Activated gamma-delta T cell (primary cell): Measurements from ENCODE around the gene HPGDS.
"Not testable (repeated sequence)": the region's sequence is repeated elsewhere in the genome, so short reads cannot be mapped to it uniquely, and the experiment has no call there.

Source experiments
- DNase-seq: peaks from one replicate; lab custom pipeline; 2025; lab: John Stamatoyannopoulos, UW
- total RNA-seq, 2 donors: gene quantifications; one replicate each; lab custom pipeline; 2026; lab: John Stamatoyannopoulos, UW

The HPGDS gene
- 0.41 to 7.7 reads per million in 2 donors for total RNA-seq

DNA sequence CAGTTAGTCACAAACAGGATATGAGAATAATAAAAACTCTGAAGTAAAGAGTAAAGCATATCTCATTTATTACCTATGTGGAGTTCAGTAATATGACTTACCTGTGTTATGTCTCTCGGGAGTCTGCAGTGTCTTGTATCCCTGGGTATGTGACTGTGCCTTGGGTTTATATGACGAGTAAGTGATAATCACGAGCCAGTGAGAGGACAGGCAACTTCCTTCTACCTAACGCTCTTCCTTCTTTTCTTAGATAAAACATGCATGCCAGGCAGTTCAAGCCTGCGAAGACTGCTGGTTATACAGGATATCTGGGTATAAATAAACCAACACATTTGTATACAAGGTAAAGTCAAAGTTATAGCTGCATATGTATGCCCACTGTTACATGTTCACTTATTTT is at the start of gene HPGDS:
HPGDS (minus strand) TSS at position 143 of the 400 bp plus-strand sequence. CDS start 8,207 bp downstream, outside the sequence.
- no peak for DNase-seq

DNA sequence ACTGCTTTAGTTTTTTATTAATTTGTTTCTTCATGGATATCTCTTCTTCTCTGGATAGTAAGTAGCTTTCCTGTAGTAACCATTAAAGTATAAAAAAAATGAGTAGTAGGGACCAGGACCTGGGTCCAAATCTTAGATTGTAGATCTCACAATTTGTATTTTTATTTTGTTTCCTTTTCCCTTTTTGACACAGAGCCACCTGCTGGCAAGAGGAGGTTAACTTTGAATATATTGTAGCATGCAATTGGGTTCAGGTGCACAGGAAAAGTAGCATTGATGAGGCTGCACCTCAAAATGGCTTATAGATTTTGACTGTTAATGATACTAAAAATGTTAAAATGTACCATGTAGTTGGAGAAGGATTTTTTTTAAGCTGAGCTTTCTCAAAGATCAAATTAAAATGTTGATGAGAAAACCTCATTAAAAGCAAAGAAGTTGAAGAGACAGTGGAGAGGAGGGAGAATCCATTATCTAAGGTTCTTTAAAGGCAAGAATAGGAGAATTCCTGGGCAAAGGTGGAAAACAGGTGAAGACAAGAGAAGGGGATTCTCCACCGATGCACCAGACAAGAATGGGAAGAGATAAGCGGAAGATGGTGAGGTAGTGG is 48.3 kb upstream of the HPGDS start:
- no peak for DNase-seq

DNA sequence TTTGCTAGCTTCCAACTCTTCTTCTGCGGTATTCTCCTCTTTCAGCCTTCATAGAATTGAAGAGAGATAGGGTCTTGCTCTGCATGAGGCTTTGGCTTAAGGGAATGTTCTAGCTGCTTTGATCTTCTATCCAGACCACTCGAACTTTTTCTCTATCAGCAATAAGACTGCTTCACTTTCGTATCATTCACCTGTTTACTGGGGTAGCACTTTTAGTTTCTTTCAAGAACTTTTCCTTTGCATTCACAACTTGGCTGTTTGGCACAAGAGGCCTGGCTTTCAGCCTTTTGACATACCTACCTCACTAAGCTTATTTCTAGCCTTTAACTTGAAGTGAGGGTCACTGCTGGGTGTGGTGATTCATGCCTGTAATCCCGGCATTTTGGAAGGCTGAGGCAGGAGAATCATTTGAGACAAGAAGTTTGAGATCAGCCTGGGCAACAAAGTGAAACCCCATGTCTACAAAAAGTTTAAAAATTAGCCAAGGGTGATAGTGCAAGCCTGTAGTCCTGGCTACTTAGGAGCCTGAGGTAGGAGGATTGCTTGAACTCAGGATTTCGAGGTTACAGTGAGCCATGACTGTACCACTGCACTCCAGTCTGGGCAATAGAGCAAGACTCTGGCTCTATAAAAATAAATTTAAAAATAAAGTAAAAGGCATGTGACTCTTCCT is 47.1 kb upstream of the HPGDS start:
- DNase-seq = no peak

DNA sequence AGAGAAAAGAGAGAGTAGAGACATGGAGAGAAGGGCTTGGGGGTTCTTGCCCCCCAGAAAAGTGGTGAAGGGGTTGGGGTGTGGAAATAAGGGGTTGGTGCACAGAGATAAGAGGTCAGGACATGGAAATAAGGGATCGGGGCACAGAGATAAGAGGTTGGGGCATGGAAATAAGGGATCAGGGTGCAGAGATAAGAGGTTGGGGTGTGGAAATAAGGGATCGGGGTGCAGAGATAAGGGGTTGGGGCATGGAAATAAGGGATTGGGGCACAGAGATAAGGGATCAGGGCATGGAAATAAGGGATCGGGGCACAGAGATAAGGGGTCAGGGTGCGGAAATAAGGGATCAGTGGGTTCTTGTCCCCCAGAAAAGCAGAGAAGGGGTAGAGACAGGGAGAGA is 45.3 kb upstream of the HPGDS start:
- not testable (repeated sequence) for DNase-seq

DNA sequence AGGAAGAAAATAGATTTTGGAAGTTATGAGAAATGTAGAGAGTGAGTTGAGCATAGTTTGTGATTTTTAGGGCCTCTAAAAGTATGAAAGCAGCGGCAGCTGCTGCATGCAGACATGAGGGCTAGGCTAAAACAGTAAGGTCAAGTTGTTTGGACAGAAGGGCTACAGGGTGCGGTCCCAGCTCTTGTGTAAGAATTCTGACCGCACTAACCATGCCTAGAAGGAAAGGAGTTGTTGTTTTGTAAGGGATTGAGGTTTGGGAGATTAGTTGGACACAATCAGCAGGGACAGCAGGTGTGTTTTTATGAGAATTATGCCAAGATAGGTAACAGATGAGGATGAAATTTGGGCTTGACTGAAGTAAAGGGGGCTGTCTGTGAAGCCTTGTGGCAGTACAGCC is 42.8 kb upstream of the HPGDS start:
- not testable (repeated sequence) for DNase-seq

DNA sequence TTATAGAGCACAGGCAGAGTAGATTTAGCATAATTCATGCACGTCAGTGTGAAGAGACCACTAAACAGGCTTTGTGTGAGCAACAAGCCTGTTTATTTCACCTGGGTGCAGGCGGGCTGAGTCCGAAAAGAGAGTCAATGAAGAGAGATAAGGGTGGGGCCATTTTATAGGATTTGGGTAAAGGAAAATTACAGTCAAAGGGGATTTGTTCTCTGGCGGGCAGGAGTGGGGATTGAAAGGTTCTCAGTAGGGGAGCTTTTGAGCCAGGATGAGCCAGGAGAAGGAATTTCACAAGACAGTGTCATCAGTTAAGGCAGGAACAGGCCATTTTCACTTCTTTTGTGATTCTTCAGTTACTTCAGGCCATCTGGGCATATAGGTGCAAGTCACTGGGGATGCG is 40.3 kb upstream of the HPGDS start:
- DNase-seq = not testable (repeated sequence)

DNA sequence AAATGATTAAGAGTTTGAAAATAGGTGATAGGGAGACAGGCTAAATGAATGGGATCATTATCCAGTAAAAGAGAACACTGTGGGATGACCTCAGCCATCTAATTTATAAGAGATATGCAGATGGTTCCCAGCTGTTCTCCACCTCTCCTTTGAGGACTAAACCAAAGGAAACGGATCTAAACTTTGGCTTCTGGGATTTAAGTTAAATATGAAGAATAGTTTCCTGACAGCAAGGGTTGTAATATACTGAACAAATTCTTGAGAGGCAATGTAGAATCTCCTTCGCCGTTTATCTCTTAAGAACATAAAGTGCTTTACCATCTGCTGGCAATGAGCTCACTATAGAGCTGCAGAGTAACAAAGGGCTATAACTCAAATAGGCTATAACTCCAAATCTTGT is 35.4 kb upstream of the HPGDS start:
- no peak for DNase-seq

DNA sequence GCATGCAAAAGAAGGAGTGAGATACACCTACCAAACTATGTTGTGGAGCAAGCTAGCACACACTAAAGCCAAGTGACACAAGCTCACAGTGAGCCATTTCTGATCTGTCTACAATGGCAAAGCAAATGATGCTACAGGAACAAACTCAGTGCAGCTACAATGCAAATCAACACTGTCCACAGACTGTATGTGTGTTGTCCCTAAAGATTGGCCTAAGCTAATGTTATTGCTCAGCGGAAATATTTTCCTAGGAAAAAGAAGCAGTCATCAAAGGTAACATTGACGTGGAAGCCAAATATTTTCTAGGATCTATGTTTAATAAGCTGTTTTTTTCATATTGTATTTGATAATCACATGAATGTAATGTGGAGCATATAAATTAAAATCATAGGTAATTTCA is 34.7 kb upstream of the HPGDS start:
- DNase-seq = no peak

DNA sequence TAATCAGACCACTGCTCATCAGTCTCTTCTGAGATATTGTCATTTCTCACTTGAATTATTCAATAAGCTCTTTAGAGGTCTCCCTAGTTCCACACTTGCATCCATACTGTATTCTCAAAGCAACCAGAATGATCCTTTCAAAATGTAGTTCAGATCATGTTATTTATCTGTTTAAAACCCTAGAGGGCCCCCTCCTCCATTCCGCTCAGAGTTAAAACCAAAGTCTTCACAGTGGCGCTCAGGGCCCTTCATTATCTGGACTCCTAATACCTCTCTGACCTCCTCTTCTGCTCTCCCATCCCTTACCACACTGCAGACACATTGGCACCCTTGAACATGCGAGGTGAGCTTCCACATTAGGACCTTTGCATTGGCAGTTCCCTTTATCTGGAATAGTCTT is 32.7 kb upstream of the HPGDS start:
- DNase-seq = no peak

DNA sequence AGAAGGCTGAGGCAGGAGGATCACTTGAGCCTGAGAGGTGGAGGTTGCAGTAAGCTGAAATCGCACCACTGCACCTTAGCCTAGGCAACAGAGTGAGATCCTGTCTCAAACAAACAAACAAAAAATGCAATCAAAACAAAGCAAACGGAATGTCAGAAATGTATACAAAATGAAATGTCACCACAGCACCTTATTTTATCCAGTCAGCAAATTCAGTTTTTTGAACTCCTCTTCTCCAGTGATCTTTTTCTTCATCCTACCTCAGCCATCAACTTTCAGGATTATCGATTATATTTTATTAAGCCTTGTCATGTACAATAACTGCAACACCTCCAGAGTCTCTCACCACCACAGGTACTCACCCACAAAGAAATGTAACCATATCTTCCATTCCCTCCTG is 31.1 kb upstream of the HPGDS start:
- no peak for DNase-seq

DNA sequence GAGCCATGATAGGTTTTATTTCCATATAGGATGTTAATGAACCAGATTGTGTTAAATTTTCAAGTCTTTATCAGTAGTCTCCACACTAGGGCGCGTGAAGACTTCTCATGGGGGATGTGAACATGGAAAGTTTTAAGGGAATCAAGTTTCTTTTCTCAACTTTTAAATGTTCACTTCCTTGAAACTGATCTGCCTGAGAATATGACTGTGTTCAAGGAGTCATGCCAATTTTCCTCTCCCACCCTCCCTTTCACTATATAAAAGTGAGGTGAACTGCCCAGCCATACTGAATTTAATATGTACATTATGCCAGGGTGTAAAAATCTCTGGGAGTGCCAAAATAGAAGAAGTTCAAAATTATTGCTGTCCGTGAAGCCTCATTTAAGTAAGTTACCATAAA is 30.4 kb upstream of the HPGDS start:
- DNase-seq = no peak

DNA sequence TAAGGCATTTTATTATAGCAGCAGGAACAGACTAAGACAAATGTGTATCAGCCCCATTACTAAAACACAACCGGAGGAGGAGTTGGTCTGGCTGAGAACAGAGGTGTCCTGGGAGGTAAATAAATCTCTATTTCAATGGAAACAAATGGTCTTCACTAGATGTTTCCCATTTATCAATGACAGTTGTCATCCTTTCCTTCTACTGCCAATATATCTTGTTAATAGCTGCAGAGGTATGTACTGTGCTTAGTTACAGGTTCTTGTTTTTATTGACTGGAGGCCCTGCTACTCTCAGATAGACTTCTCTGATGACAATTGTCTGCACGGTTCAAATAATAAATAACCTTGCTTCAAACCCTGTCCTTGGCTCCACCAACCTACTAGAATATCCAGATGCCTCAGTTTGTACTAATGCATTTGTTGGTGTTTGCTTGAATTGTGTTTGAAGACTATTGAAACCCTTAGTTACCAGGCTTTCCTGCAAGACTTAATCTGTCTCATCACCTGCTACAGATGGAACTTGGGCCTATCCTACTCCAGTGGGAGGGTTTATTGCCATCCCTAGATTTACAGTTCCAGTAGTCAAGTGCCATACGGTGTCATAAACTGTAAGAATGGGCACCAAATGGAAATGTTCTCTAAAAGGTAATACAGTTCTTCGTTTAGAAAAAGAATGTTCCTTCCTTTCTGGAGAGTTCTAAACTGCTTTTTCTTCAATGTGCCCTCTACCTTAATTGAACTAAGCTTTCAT is 29.8 kb upstream of the HPGDS start:
- no peak for DNase-seq

DNA sequence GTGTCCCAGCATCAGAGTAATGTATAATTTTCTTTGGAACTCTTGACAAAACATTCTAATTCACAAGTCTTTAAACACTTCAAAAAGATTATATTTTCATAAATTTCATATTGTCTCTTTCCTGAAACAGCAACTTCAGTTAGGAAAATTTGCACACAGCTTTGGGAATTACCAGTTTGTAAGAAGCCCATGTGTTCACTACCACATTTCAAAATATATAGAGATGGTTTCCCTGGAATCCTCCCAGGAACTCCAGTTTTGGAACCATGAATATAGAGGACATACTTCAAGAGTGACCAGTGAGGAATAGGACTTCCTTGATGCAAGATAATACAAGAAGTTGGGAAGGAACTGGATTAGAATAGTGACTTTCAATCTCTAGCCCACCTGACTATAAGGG is 28.7 kb upstream of the HPGDS start:
- DNase-seq = no peak

DNA sequence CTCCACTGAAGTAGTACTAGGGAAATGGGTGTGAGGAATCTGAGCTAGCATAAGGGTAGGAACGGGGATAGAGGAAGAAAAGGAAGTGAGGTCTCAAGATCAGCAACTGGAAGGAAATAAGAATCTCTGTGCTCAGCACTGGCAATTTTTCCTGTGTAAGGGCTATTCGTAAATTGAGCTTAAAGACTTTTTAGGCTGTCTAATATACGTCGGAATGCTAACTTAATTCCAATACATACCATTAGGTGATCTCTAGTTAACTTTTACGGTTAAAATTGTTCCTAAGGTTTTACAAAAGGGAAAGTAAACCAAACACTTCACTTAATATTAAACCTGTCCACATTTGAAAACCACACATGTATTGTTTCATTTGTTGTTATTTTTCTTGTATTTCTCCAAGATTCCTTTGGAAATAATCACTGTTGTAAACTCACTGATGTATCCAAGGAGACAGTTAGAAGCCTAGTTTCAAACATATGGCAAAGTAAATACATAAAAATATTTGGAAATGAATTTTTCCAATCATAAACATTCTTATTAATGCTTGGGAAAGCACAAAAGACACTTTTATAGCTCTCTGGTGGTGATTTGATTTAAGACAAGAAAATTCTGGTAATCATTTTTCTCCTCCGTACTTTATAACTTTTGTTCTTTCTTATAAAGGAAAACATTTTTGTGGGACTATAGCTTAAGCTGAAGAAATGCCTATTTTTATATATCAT is 28.1 kb upstream of the HPGDS start:
- DNase-seq = no peak

DNA sequence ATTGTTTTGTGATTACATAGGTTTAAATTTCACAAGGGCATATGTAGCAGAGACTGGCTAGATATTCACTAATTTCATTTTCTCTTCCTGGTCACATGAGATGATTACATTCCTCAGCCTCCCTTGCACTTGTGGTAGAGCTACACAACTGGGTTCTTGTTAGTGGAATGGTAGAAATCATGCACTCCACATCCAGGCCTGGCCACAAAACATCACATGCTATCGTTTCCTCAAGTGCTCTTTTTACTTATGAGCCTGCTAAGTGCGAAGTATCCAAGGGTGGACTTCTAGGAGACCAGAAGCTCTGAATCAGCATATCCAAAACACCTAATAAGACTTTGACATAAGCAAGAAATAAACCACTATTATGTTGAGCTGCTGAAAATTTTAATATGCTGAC is 26.4 kb upstream of the HPGDS start:
- no peak for DNase-seq

DNA sequence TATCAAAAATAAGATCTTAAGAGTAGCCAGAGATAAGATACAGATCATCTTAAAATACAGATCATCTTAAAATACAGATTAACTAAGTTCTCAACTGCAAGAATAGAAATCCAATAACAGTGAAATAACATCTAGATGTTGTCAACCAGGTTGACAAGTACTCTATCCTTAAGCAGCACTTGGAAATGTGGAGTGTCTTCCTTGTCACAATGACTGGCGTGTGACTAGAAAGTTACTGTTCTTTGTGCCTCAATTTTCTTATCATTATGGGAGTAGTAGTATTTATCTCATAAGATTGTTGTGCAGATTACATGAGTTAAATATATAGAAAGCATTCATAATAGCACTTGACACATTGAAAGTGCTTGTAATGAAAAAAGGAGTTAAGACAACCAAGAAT is 25.8 kb upstream of the HPGDS start:
- DNase-seq = no peak

DNA sequence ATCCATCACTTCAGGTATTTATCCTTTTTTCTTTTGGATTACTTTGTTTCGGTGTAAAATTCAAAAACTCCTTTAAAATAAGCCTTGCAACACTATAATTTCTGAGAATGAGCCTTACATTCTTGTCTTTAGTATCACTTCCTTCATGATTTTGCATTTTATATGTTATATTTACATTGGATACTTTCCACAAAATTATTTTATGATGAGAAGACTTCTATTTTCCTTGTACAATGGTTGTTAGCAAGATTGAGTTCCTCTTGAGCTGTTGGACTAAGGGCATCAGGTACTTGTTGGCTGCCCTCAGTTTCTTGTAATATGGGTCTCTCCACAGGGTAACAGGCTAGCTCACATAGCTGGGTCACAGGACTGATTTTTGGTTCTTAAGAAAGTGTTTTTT is 22.7 kb upstream of the HPGDS start:
- DNase-seq = no peak

DNA sequence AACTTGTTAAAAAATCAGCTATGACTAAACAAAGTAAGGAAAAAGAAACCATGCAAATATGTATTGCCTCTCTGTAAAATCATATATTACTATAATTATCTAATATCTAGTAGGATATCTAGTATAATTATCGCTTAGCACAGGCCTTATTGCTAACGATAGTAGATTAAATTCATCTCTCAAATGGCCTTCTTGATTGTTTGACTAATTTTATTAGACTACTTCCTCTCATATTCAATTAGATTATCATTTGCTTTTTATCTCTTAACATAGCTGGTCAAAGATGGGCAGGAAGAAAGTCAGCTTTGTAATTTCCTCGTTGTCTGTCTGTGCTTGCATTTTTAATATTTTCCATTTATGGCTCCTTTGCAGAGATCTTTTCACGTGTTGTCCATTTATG is 21.9 kb upstream of the HPGDS start:
- no peak for DNase-seq

DNA sequence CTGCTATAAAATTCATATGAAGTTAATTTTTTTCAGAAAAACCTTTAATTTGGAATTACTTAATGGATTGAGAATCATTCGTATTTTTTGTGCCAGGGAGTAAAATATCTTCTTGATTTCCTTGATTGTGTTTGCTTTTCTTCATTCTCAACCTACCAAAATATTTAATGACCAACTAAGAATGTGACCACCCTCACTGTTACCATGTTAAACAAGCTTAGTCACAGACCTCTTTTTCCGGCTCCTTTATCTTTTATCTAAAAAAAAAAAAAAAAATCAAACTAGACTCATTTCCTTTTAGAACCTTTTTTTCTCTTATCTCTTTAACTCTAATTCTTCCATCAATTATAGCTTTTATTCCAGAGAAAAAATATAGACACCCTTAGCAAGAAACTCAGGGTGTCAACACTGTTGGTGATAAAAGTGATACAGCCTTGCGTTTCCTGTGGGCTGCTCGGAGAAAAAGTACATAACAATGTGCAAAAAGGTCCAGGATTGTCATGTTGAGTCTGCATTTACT is 20.6 kb upstream of the HPGDS start:
- no peak for DNase-seq

DNA sequence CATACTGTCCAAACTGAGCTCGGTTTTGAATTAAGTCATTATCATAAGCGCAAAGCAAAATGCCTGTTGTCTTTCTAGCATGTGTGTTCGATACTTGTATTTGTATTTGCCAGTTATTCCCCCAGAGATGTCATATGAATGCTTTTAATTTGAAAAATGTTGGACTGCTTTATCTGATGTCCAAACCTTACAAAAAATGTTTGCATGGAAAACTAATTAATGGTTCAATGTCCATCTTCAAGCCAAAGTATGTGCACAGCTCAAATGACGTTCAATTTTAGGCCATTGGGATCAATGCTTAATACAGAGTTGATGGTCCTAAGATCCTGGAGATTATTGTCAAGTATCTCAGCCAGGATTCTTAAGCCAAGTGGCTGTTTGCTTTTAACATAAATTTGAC is 17.2 kb upstream of the HPGDS start:
- no peak for DNase-seq

DNA sequence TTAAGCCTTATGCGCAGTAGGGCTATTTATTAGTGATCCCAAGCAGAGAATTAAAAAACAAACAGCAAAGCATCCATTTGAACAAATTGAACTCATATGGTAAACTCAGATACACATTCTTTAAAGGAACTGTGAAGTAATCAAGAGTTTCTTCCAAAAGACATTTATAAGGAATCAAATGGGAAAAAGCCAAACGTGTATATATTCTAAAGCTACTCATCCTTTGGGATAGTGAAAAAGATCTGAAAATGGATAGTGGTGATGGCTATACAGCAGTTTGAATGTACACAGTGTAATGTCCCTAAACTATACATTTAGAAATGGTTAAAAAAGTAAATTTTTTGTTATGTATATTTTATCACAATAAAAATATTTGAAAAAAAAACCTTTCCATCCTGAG is 16.6 kb upstream of the HPGDS start:
- DNase-seq = no peak

DNA sequence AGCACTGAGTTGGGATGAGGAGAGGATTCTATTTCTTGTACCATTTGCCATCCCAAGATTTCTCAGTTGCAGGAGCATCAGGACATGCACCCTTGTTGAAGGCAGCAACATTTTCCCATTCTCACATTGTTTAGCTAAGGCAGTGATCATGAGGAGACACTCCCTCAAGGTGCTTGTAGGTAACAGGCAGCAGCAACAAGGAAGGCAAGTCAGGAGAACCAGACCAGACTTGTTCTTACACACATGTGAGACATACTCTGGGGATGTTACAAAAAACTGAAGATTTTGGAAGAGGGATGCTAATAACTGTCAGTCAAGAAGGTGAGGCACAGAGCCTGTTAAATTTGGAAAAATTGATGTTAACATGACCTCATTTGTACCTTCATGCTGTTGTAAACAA is 15.5 kb upstream of the HPGDS start:
- no peak for DNase-seq
